ENCODE measurements around the gene TSPAN19.

The TSPAN19 gene

DNA sequence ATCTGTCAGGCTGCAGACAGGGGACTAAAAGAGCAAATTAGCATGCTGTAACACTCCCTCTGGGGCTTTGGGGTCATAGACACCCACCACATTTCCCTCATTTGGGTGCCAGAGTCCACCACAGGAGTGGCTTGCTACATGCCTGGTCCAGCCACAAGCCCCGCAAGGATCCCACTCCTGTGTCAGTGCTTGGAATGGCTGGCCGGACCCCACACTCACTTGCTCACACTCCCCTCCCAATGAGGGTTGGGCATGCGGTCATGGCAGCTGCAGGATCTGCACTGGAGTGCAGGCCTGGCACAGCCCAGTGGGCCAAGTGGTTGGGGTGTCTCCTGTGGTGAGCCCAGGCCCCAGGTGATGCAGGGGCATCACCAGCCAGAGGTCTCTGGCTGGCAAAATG, 59.9 kb downstream of the TSPAN19 start:
- TF ChIP-seq, protein P1, sequence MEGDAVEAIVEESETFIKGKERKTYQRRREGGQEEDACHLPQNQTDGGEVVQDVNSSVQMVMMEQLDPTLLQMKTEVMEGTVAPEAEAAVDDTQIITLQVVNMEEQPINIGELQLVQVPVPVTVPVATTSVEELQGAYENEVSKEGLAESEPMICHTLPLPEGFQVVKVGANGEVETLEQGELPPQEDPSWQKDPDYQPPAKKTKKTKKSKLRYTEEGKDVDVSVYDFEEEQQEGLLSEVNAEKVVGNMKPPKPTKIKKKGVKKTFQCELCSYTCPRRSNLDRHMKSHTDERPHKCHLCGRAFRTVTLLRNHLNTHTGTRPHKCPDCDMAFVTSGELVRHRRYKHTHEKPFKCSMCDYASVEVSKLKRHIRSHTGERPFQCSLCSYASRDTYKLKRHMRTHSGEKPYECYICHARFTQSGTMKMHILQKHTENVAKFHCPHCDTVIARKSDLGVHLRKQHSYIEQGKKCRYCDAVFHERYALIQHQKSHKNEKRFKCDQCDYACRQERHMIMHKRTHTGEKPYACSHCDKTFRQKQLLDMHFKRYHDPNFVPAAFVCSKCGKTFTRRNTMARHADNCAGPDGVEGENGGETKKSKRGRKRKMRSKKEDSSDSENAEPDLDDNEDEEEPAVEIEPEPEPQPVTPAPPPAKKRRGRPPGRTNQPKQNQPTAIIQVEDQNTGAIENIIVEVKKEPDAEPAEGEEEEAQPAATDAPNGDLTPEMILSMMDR (IDR thresholded peaks at IDR 0.05; ENCODE audit: insufficient read depth, low read length): no peak
- TF ChIP-seq REST (IDR thresholded peaks at IDR 0.05; ENCODE audit: insufficient replicate concordance, low read depth): no peak
- no peak for TF ChIP-seq GABPA (IDR thresholded peaks at IDR 0.05; ENCODE audit: low read depth)
- no peak for TF ChIP-seq SPI1 (IDR thresholded peaks at IDR 0.05; ENCODE audit: borderline replicate concordance, low read depth)
- no peak for TF ChIP-seq POLR2AphosphoS5 (IDR thresholded peaks at IDR 0.05; ENCODE audit: low read depth)
- no peak for DNase-seq (ENCODE audit: low read depth in 1 of 2, low spot score in 1 of 2)
- no peaks in the 10 kb centered on the region for H3K27me3 ChIP-seq (ENCODE audit: insufficient read depth, poor library complexity, severe bottlenecking)
- no peak overlapping the region for H3K4me3 ChIP-seq (replicated peaks; ENCODE audit: insufficient read depth, low read length)
- H3K27ac ChIP-seq (replicated peaks): no peak overlapping the region

GRCh38 chr12:84974155-84974815, 61.8 kb downstream of the TSPAN19 start:
- DNase-seq (ENCODE audit: low read depth in 1 of 2, low spot score in 1 of 2): no peak
- Histone ChIP-seq H3K27ac (replicated peaks) (no peak overlapping the region), H3K4me3 (replicated peaks; ENCODE audit: insufficient read depth, low read length) (no peak overlapping the region), H3K27me3 (ENCODE audit: insufficient read depth, poor library complexity, severe bottlenecking) (no peaks in the 10 kb centered on the region)
- TF ChIP-seq GABPA (IDR thresholded peaks at IDR 0.05; ENCODE audit: low read depth) (no peak), REST (IDR thresholded peaks at IDR 0.05; ENCODE audit: insufficient replicate concordance, low read depth) (no peak), SPI1 (IDR thresholded peaks at IDR 0.05; ENCODE audit: borderline replicate concordance, low read depth) (no peak), POLR2AphosphoS5 (IDR thresholded peaks at IDR 0.05; ENCODE audit: low read depth) (no peak)
- TF ChIP-seq, protein P1 (IDR thresholded peaks at IDR 0.05; ENCODE audit: insufficient read depth, low read length): no peak

- DNase-seq (ENCODE audit: low read depth in 1 of 2, low spot score in 1 of 2): no peak
- H3K27ac ChIP-seq (replicated peaks): no peak overlapping the region
- no peak overlapping the region for H3K4me3 ChIP-seq (replicated peaks; ENCODE audit: insufficient read depth, low read length)
- no peaks in the 10 kb centered on the region for H3K27me3 ChIP-seq (ENCODE audit: insufficient read depth, poor library complexity, severe bottlenecking)
- TF ChIP-seq REST (IDR thresholded peaks at IDR 0.05; ENCODE audit: insufficient replicate concordance, low read depth) (no peak), GABPA (IDR thresholded peaks at IDR 0.05; ENCODE audit: low read depth) (no peak), SPI1 (IDR thresholded peaks at IDR 0.05; ENCODE audit: borderline replicate concordance, low read depth) (no peak), POLR2AphosphoS5 (IDR thresholded peaks at IDR 0.05; ENCODE audit: low read depth) (no peak)
- TF ChIP-seq, protein P1 (IDR thresholded peaks at IDR 0.05; ENCODE audit: insufficient read depth, low read length): no peak
These were observed 63.1 kb downstream of the TSPAN19 start for GRCh38 chr12:84973026-84973425.

Measured in HL-60 (cell line).